Measurements from ENCODE around the gene TP53I11.

DNA sequence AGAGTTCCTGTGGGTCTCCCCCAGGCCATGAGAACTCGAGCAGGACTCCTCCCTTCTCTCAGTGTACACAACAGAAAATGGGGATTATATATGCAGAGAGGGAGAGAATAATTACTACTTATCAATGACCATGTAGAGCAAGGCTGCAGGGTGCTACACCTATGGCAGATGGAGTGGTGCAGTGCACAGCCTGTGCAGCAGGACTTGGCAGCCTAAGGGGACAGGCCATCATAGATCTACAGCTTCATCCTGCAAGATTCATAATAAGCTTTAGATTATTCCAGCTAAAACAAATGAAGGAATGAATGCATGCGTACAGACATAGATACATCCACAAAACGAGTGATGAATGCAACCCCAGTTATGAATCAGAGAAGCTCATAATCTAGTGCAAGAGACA is 8.4 kb upstream of the TP53I11 start:
- no peak for TF ChIP-seq TOX (CRISPR knock-in tag; IDR thresholded peaks at IDR 0.05; ENCODE audit: borderline replicate concordance)
- TF ChIP-seq, protein P1, sequence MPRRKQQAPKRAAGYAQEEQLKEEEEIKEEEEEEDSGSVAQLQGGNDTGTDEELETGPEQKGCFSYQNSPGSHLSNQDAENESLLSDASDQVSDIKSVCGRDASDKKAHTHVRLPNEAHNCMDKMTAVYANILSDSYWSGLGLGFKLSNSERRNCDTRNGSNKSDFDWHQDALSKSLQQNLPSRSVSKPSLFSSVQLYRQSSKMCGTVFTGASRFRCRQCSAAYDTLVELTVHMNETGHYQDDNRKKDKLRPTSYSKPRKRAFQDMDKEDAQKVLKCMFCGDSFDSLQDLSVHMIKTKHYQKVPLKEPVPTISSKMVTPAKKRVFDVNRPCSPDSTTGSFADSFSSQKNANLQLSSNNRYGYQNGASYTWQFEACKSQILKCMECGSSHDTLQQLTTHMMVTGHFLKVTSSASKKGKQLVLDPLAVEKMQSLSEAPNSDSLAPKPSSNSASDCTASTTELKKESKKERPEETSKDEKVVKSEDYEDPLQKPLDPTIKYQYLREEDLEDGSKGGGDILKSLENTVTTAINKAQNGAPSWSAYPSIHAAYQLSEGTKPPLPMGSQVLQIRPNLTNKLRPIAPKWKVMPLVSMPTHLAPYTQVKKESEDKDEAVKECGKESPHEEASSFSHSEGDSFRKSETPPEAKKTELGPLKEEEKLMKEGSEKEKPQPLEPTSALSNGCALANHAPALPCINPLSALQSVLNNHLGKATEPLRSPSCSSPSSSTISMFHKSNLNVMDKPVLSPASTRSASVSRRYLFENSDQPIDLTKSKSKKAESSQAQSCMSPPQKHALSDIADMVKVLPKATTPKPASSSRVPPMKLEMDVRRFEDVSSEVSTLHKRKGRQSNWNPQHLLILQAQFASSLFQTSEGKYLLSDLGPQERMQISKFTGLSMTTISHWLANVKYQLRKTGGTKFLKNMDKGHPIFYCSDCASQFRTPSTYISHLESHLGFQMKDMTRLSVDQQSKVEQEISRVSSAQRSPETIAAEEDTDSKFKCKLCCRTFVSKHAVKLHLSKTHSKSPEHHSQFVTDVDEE (CRISPR knock-in tag; IDR thresholded peaks at IDR 0.05) = no peak
- no peak for TF ChIP-seq ZFP3 (CRISPR knock-in tag; IDR thresholded peaks at IDR 0.05)
- TF ChIP-seq, protein P2, sequence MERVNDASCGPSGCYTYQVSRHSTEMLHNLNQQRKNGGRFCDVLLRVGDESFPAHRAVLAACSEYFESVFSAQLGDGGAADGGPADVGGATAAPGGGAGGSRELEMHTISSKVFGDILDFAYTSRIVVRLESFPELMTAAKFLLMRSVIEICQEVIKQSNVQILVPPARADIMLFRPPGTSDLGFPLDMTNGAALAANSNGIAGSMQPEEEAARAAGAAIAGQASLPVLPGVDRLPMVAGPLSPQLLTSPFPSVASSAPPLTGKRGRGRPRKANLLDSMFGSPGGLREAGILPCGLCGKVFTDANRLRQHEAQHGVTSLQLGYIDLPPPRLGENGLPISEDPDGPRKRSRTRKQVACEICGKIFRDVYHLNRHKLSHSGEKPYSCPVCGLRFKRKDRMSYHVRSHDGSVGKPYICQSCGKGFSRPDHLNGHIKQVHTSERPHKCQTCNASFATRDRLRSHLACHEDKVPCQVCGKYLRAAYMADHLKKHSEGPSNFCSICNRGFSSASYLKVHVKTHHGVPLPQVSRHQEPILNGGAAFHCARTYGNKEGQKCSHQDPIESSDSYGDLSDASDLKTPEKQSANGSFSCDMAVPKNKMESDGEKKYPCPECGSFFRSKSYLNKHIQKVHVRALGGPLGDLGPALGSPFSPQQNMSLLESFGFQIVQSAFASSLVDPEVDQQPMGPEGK (CRISPR knock-in tag; IDR thresholded peaks at IDR 0.05; ENCODE audit: borderline replicate concordance) = no peak
- TF ChIP-seq ZFP30 (CRISPR knock-in tag; IDR thresholded peaks at IDR 0.05) = no peak
- no peak for TF ChIP-seq ESRRG (CRISPR knock-in tag; IDR thresholded peaks at IDR 0.05)
- no peak for TF ChIP-seq OSR1 (CRISPR knock-in tag; IDR thresholded peaks at IDR 0.05)
- TF ChIP-seq RARB (CRISPR knock-in tag; IDR thresholded peaks at IDR 0.05) = no peak
